ENCODE measurements around the gene DHTKD1.

- no peak for TF ChIP-seq CTCF (conservative IDR thresholded peaks at IDR 0.05; ENCODE audit: low read depth, low read length)
- TF ChIP-seq EZH2phosphoT487 (IDR thresholded peaks at IDR 0.05; ENCODE audit: borderline replicate concordance, low read length) = no peak
Observed at GRCh38 chr10:12144538-12144937, 75.8 kb downstream of the DHTKD1 start.
